Measurements from ENCODE around the gene GMEB2. TPM values are rescaled to one million over a fixed set of nuclear protein-coding genes. Genes with fewer than 3 reads are reported as not detected.
A peak's percentile ranks its signal among the peaks of the same experiment; 100 is the strongest.

Gene GMEB2
- total and polyA plus RNA-seq, 10 of the 15 experiments (the other 5 are each of a cell fraction or from before 2014, with no cell fraction given), result 0.08 to 15.1 (median 6.9) TPM

- TF ChIP-seq SMARCA5 (IDR thresholded peaks at IDR 0.05) (peak; percentile 33; the same call in 1 of the 2 replicates), MTA3 (IDR thresholded peaks at IDR 0.05; ENCODE audit: borderline replicate concordance, low read length) (no peak), TCF3 (IDR thresholded peaks at IDR 0.05; ENCODE audit: borderline replicate concordance, insufficient read depth, low read depth, low read length) (no peak), IRF3 (IDR thresholded peaks at IDR 0.05) (no peak), FOXK2 (IDR thresholded peaks at IDR 0.05) (no peak), FOS (IDR thresholded peaks at IDR 0.05; ENCODE audit: borderline replicate concordance, extremely low read depth, insufficient read length) (no peak), SUZ12 (IDR thresholded peaks at IDR 0.05; ENCODE audit: unreplicated experiment) (no peak), SMAD1 (IDR thresholded peaks at IDR 0.05; ENCODE audit: low read depth, partially characterized antibody) (no peak), CHD1 (IDR thresholded peaks at IDR 0.05; ENCODE audit: low read depth, low read length) (no peak), LARP7 (IDR thresholded peaks at IDR 0.05) (peak; percentile 99), PAX8 (IDR thresholded peaks at IDR 0.05) (no peak), HDGF (IDR thresholded peaks at IDR 0.05) (peak; percentile 52; the same call in 1 of the 2 replicates), HCFC1 (IDR thresholded peaks at IDR 0.05; ENCODE audit: low read length) (peak; percentile 53; the same call in 1 of the 2 replicates), ESRRA (IDR thresholded peaks at IDR 0.05; ENCODE audit: low read length) (no peak; the same call in 1 of the 2 replicates), USF1 (IDR thresholded peaks at IDR 0.05; ENCODE audit: borderline replicate concordance, extremely low read length, insufficient read depth, low read depth, low read length) (no peak), CBX3 (IDR thresholded peaks at IDR 0.05; ENCODE audit: borderline replicate concordance, low read depth) (no peak), IRF4 (IDR thresholded peaks at IDR 0.05; ENCODE audit: low read depth, low read length) (no peak), IKZF2 (IDR thresholded peaks at IDR 0.05) (no peak; a peak in 1 of 4 replicates), SP1 (IDR thresholded peaks at IDR 0.05; ENCODE audit: low read depth, low read length) (no peak), ZBTB4 (CRISPR knock-in tag; IDR thresholded peaks at IDR 0.05) (no peak), GABPA (IDR thresholded peaks at IDR 0.05; ENCODE audit: low read depth) (no peak), PML (IDR thresholded peaks at IDR 0.05; ENCODE audit: low read length) (peak; percentile 68; the same call in 1 of the 2 replicates), NFYB (IDR thresholded peaks at IDR 0.05; ENCODE audit: insufficient read depth, low read depth, low read length) (no peak), SUPT20H (IDR thresholded peaks at IDR 0.05; ENCODE audit: borderline replicate concordance, control insufficient read depth, low read depth, low read length) (no peak), CBFB (IDR thresholded peaks at IDR 0.05; ENCODE audit: low read depth) (no peak; the same call in 1 of the 2 replicates), EZH2 (IDR thresholded peaks at IDR 0.05; ENCODE audit: borderline replicate concordance, control insufficient read depth, low read depth, low read length) (no peak), PKNOX1 (IDR thresholded peaks at IDR 0.05) (peak; percentile 22; the same call in 1 of the 2 replicates)
Measured at GRCh38 chr20:63627129-63627750, 339 bp upstream of the GMEB2 start (continued).
